CD8-positive, alpha-beta memory T cell (primary cell): Measurements from ENCODE around the gene FUZ. TPM values are rescaled to one million over a fixed set of nuclear protein-coding genes. Genes with fewer than 3 reads are reported as not detected.

Source experiments
- CTCF ChIA-PET: fragments of 350-600 bp; sonication (Branson Sonifier 250); formaldehyde crosslinking; loops from one replicate; lab custom pipeline; 2021; ENCODE audit warnings: antibody characterized with exemption; lab: Charles Lee
- POLR2A ChIA-PET: fragments of 350-600 bp; sonication (Branson Sonifier 250); formaldehyde crosslinking; loops from one replicate; lab custom pipeline; 2021; ENCODE audit warnings: antibody characterized with exemption; lab: Charles Lee
- DNase-seq, 5 donors: peaks; one replicate each; pipeline versions ENCODE4 v3.0.0 to v3.0.0-alpha.2; 2020 to 2022; ENCODE audit warnings: mixed read lengths in 1 of 5
- H3K27ac ChIP-seq: one replicate; pipeline ENCODE4 v1.7.0; 2013; ENCODE audit warnings: low read depth, mild to moderate bottlenecking, low read length, moderate library complexity
- H3K27me3 ChIP-seq: 2 replicates; pipeline ENCODE4 v1.7.0; 2013; ENCODE audit warnings: low read length, mild to moderate bottlenecking; ENCODE audit not compliant: insufficient read depth, poor library complexity, severe bottlenecking
- H3K36me3 ChIP-seq: 2 replicates; pipeline ENCODE4 v1.7.0; 2013; ENCODE audit warnings: mild to moderate bottlenecking, low read length, moderate library complexity; ENCODE audit not compliant: insufficient read depth
- H3K4me1 ChIP-seq: 2 replicates; pipeline ENCODE4 v1.7.0; 2013; ENCODE audit warnings: mild to moderate bottlenecking, low read length, moderate library complexity; ENCODE audit not compliant: insufficient read depth
- H3K4me3 ChIP-seq: 2 replicates; pipeline ENCODE4 v1.7.0; 2013; ENCODE audit warnings: mild to moderate bottlenecking, low read length
- H3K9me3 ChIP-seq: 2 replicates; pipeline ENCODE4 v1.7.0; 2013; ENCODE audit warnings: mild to moderate bottlenecking, low read length
- H3K27ac Mint-ChIP-seq, 8 donors: one replicate each; pipeline ENCODE4 v1.8.0; 2020 to 2021; ENCODE audit warnings: mixed read lengths in 8 of 8, mild to moderate bottlenecking in 6 of 8, inconsistent platforms in 3 of 8, moderate library complexity in 3 of 8
- H3K27me3 Mint-ChIP-seq, 2 donors: one replicate each; pipeline ENCODE4 v1.8.0; 2020 to 2021; ENCODE audit warnings: mixed read lengths in 2 of 2, mild to moderate bottlenecking in 1 of 2, moderate library complexity in 1 of 2
- H3K36me3 Mint-ChIP-seq, 3 donors: one replicate each; pipeline ENCODE4 v1.8.0; 2020 to 2021; ENCODE audit warnings: mixed read lengths in 3 of 3, inconsistent platforms in 1 of 3, mild to moderate bottlenecking in 1 of 3
- H3K4me1 Mint-ChIP-seq, 3 donors: one replicate each; pipeline ENCODE4 v1.8.0; 2020 to 2021; ENCODE audit warnings: mixed read lengths in 3 of 3, inconsistent platforms in 1 of 3, mild to moderate bottlenecking in 1 of 3
- H3K4me3 Mint-ChIP-seq, 7 donors: one replicate each; pipeline ENCODE4 v1.8.0; 2020 to 2021; ENCODE audit warnings: mixed read lengths in 7 of 7, mild to moderate bottlenecking in 6 of 7, moderate library complexity in 4 of 7, inconsistent platforms in 2 of 7
- H3K9me3 Mint-ChIP-seq, 5 donors: one replicate each; pipeline ENCODE4 v1.8.0; 2020 to 2022; ENCODE audit warnings: mixed read lengths in 5 of 5, mild to moderate bottlenecking in 3 of 5, moderate library complexity in 2 of 5, inconsistent platforms in 1 of 5
- polyA plus RNA-seq: library from polyadenylated mRNA; unstranded; fragments of 300-500 nt; fragmentation: Illumina TruSeq; gene quantifications from one replicate; pipeline ENCODE4 v1.2.3, GENCODE V29; 2021
- total RNA-seq, 2 experiments: library from RNA; stranded (reverse); gene quantifications; one replicate each; pipeline ENCODE4 v1.2.3, GENCODE V29; 2021

FUZ gene
- total and polyA plus RNA-seq, 3 experiments from 2014 or later, result 4.5 to 30.1 (median 26.1) TPM

DNA sequence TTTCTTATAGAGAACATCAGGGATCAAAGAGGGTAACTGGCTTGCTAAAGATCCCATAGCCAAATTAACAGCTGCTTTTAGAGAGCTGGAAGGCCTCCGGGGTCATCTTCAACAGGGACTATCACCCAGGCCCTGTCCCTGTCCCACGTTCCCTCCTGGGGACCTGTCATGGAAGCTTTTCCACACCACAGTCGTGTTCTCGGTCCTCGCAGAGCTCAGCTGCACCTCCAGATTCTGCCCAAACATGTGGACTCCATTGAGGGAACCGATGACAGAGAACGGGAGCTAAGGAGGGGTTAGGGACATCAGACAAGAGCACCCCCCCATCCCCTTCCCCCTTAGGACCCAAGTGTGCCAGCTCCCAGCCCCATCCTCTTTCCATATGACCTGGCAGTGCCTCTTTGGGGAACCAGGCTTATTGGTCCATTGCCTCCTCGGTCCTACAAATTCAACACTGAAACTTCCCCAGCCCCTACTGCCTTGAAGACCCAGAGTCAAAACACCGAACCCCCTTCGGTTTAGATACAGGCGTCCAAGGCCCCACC, 568 bp downstream of the FUZ start:
- DNase-seq, result no peak
- peaks cover 0 to 11% (median 0%) of the 10 kb centered on the region in 3 donors for H3K36me3 Mint-ChIP-seq
- ChIA-PET CTCF (interaction anchor here (1.2 to 2.0 kb wide), 5 partner anchors 38 to 95 kb away, joined by 3 to 8 read pairs (median 4); partner anchors contain the start of genes AKT1S1, AP2A1, PTOV1 and TBC1D17), POLR2A (interaction anchor here (1.3 to 2.1 kb wide), 4 partner anchors 12 to 64 kb away, joined by 3 to 8 read pairs (median 5); partner anchors contain the start of genes AKT1S1 and TBC1D17)
- peaks cover 33 to 53% (median 46%) of the 10 kb centered on the region in 3 donors for H3K4me1 Mint-ChIP-seq
- H3K27ac ChIP-seq, result peak overlapping the region; percentile 100
- peaks cover 0 to 4% of the 10 kb centered on the region in 2 donors for H3K27me3 Mint-ChIP-seq
- no peaks in the 10 kb centered on the region for H3K9me3 Mint-ChIP-seq
- H3K4me1 ChIP-seq, result peaks cover 32% of the 10 kb centered on the region
- H3K27ac Mint-ChIP-seq, result peak overlapping the region; percentile 96 to 100 (median 100)
- H3K27me3 ChIP-seq, result no peaks in the 10 kb centered on the region
- H3K4me3 Mint-ChIP-seq, result peak overlapping the region; percentile 90 to 98 (median 96)
- peak overlapping the region; percentile 100 for H3K4me3 ChIP-seq
- no peaks in the 10 kb centered on the region for H3K9me3 ChIP-seq
- H3K36me3 ChIP-seq, result no peaks in the 10 kb centered on the region

DNA sequence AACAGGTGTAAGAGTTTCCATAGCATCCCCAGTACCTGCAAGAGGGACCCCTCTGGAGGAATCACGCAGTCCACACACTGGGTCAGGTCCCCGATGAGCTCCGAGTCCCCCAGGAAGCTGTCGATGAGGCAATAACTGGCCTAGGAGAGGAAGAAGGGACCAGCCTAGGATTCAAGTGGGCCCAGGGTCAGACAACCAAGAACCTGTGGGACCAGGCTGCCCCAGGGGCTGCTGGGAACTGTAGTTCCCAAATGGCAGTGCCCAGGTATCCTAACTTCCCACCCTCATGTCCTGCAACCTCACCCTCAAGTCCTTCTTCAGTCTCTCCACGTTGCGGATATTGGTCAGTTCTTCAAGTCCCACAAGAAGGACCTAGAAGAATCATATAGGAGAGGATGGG, 1.8 kb downstream of the FUZ start:
- DNase-seq, result no peak
- ChIA-PET CTCF (interaction anchor here (1.3 kb wide), 1 partner anchor 58 kb away, joined by 3 read pairs; no protein-coding TSS in a partner anchor), POLR2A (no interaction called here)
- H3K27ac Mint-ChIP-seq, result peak overlapping the region in 5 of 8 donors; percentile 13 to 100 (median 96)
- peak overlapping the region in 6 of 7 donors; percentile 23 to 97 (median 92) for H3K4me3 Mint-ChIP-seq
- peaks cover 25% of the 10 kb centered on the region for H3K4me1 ChIP-seq
- H3K27me3 Mint-ChIP-seq, result no peaks in the 10 kb centered on the region
- no peaks in the 10 kb centered on the region for H3K36me3 ChIP-seq
- H3K36me3 Mint-ChIP-seq, result peaks cover 0 to 9% (median under 1%) of the 10 kb centered on the region in 3 donors
- no peaks in the 10 kb centered on the region for H3K27me3 ChIP-seq
- H3K9me3 Mint-ChIP-seq, result no peaks in the 10 kb centered on the region
- H3K4me3 ChIP-seq, result no peak overlapping the region
- H3K27ac ChIP-seq, result no peak overlapping the region
- H3K9me3 ChIP-seq, result no peaks in the 10 kb centered on the region
- peaks cover 28 to 47% (median 40%) of the 10 kb centered on the region in 3 donors for H3K4me1 Mint-ChIP-seq

DNA sequence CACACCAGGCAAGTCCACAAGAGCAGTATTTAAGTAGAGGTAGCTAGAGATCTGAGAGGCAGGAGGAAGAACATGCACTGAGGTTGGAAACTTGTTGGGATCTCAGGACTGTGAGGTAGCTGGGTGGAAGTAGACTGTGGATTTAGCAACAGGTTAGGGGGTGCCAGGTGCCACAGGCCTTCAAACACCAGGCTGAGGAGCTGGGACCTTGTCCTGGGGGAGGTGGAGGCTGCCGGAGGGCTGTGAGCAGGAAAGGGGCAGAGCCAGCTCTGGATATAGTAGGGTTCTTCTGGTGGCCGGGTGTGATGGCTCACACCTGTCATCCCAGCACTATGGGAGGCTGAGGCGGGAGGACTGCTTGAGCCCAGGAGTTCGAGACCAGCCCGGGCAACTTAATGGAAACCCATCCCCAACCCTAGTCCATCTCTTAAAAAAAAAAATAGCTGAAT, 3.1 kb downstream of the FUZ start:
- H3K27ac Mint-ChIP-seq, result peak overlapping the region in 6 of 8 donors; percentile 52 to 90 (median 74)
- no peaks in the 10 kb centered on the region for H3K27me3 ChIP-seq
- no peak overlapping the region for H3K27ac ChIP-seq
- ChIA-PET CTCF (no interaction called here), POLR2A (interaction anchor here (0.5 kb wide), 1 partner anchor 64 kb away, joined by 3 read pairs; no protein-coding TSS in a partner anchor)
- DNase-seq, result no peak
- H3K4me1 ChIP-seq, result peaks cover 25% of the 10 kb centered on the region
- H3K27me3 Mint-ChIP-seq, result no peaks in the 10 kb centered on the region
- H3K36me3 Mint-ChIP-seq, result peaks cover 0 to 15% (median 2%) of the 10 kb centered on the region in 3 donors
- H3K4me1 Mint-ChIP-seq, result peaks cover 28 to 47% (median 40%) of the 10 kb centered on the region in 3 donors
- no peaks in the 10 kb centered on the region for H3K9me3 Mint-ChIP-seq
- peak overlapping the region; percentile 48 to 90 (median 86) for H3K4me3 Mint-ChIP-seq
- H3K9me3 ChIP-seq, result no peaks in the 10 kb centered on the region
- H3K36me3 ChIP-seq, result no peaks in the 10 kb centered on the region
- H3K4me3 ChIP-seq, result peak overlapping the region; percentile 62

- peak; percentile 26 to 68 (median 41) for DNase-seq
- Mint-ChIP-seq H3K36me3 (peaks cover 0 to 20% (median 2%) of the 10 kb centered on the region in 3 donors), H3K9me3 (no peaks in the 10 kb centered on the region), H3K27me3 (no peaks in the 10 kb centered on the region), H3K4me3 (peak overlapping the region; percentile 81 to 92 (median 89)), H3K4me1 (peaks cover 26 to 44% (median 35%) of the 10 kb centered on the region in 3 donors), H3K27ac (peak overlapping the region; percentile 72 to 93 (median 91))
- POLR2A ChIA-PET, result no interaction called here
- Histone ChIP-seq H3K4me3 (peak overlapping the region; percentile 62), H3K4me1 (peaks cover 25% of the 10 kb centered on the region), H3K27me3 (no peaks in the 10 kb centered on the region), H3K27ac (peak overlapping the region; percentile 51), H3K36me3 (no peaks in the 10 kb centered on the region), H3K9me3 (no peaks in the 10 kb centered on the region)
- CTCF ChIA-PET, result no interaction called here
Observed at GRCh38 chr19:49809160-49809940, 3.7 kb downstream of the FUZ start.

GRCh38 chr19:49808711-49809159, 4.4 kb downstream of the FUZ start:
- peaks cover 26 to 38% (median 29%) of the 10 kb centered on the region in 3 donors for H3K4me1 Mint-ChIP-seq
- Histone ChIP-seq H3K9me3 (no peaks in the 10 kb centered on the region), H3K4me3 (peak overlapping the region; percentile 62), H3K27me3 (no peaks in the 10 kb centered on the region), H3K4me1 (peaks cover 21% of the 10 kb centered on the region), H3K36me3 (no peaks in the 10 kb centered on the region), H3K27ac (peak overlapping the region; percentile 51)
- no peaks in the 10 kb centered on the region for H3K27me3 Mint-ChIP-seq
- peak overlapping the region; percentile 71 to 93 (median 91) for H3K27ac Mint-ChIP-seq
- no peaks in the 10 kb centered on the region for H3K9me3 Mint-ChIP-seq
- peaks cover under 1 to 24% (median 2%) of the 10 kb centered on the region in 3 donors for H3K36me3 Mint-ChIP-seq
- CTCF ChIA-PET, result no interaction called here
- peak; percentile 76 to 89 (median 79) for DNase-seq
- POLR2A ChIA-PET, result interaction anchor here (0.6 kb wide), 1 partner anchor 41 kb away, joined by 3 read pairs; no protein-coding TSS in a partner anchor
- H3K4me3 Mint-ChIP-seq, result peak overlapping the region; percentile 81 to 92 (median 89)

DNA sequence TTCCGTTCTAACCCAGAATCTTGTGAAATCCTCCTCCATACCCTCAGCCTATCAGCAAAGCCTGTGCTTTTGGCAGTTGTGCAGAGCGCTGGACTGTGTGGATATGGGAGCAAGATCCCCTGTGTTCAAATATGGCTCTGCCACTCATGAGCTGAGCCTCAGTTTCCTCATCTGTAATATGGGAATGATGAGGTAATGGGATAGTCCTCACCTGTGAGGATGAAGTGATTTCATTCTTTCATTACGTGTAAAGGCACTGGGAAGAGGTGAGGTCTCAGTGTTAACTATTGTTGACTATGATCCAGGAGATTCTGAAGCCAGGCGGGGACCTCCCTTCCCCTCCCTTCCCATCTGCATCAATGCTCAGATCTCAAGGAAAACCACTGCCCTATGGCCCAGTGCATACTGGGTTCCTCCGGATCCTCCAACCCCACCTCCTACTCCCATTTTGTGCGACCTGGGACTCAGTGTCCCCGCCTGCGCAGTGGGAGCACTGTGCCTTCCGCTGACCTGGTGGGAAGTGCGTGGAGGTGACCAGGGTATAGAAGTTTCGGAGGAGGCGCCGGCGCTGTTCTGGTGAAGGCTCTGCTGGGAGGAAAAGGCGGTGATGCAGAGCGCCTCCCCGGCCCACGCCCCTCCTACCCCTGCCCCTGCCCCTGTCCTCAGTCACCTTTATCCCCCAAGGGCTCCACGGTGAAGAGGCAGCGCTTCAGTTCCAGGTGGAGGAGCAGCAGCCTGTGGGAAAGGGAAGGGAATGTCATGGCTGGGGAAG, 5.0 kb downstream of the FUZ start:
- Histone ChIP-seq H3K27me3 (no peaks in the 10 kb centered on the region), H3K4me1 (peaks cover 18% of the 10 kb centered on the region), H3K9me3 (no peaks in the 10 kb centered on the region), H3K27ac (peak overlapping the region; percentile 51), H3K4me3 (no peak overlapping the region), H3K36me3 (peaks cover 5% of the 10 kb centered on the region)
- H3K9me3 Mint-ChIP-seq, result no peaks in the 10 kb centered on the region
- no peak for DNase-seq
- peak overlapping the region in 5 of 7 donors; percentile 42 to 90 (median 68) for H3K4me3 Mint-ChIP-seq
- CTCF ChIA-PET, result interaction anchor here (1.3 kb wide), 1 partner anchor 10 kb away, joined by 3 read pairs; the partner anchor contains the start of gene MED25
- peak overlapping the region; percentile 7 to 93 (median 64) for H3K27ac Mint-ChIP-seq
- no peaks in the 10 kb centered on the region for H3K27me3 Mint-ChIP-seq
- H3K36me3 Mint-ChIP-seq, result peaks cover 2 to 27% (median 5%) of the 10 kb centered on the region in 3 donors
- H3K4me1 Mint-ChIP-seq, result peaks cover 21 to 32% (median 23%) of the 10 kb centered on the region in 3 donors
- POLR2A ChIA-PET, result interaction anchor here (0.6 kb wide), 1 partner anchor 40 kb away, joined by 3 read pairs; no protein-coding TSS in a partner anchor
